B cell (primary cell): Measurements from ENCODE around the gene KRTAP12-2. TPM values are rescaled to one million over a fixed set of nuclear protein-coding genes. Genes with fewer than 3 reads are reported as not detected.

Experiments
- ATAC-seq: fragments of 200-7000 bp; cut with Tn5 transposase; one replicate; pipeline ENCODE4 v1.10.0; 2021; ENCODE audit warnings: low read depth, mild to moderate bottlenecking, moderate number of reproducible peaks, moderate library complexity
- CTCF ChIA-PET: fragments of 350-600 bp; sonication (Branson Sonifier 250); formaldehyde crosslinking; loops from one replicate; lab custom pipeline; 2021; ENCODE audit warnings: antibody characterized with exemption, inconsistent platforms; lab: Charles Lee
- POLR2A ChIA-PET: fragments of 350-600 bp; sonication (Branson Sonifier 250); formaldehyde crosslinking; loops from one replicate; lab custom pipeline; 2021; ENCODE audit warnings: antibody characterized with exemption; lab: Charles Lee
- DNase-seq: peaks from one replicate; pipeline ENCODE4 v3.0.0; 2013
- H2AFZ ChIP-seq: 2 replicates; pipeline ENCODE4 v1.6.1; 2012; ENCODE audit warnings: mild to moderate bottlenecking, low read depth, low read length; ENCODE audit not compliant: insufficient read depth, poor library complexity, severe bottlenecking
- H3K27ac ChIP-seq, 2 donors: 1 replicate in 1 of 2; 2 replicates in 1 of 2; pipeline ENCODE4 v1.5.1; 2012 to 2013; ENCODE audit warnings: low read length in 2 of 2, mild to moderate bottlenecking in 2 of 2, moderate library complexity in 1 of 2
- H3K27me3 ChIP-seq, 4 experiments: fragments of 200-600 bp in 1 of 4; sonication (generic) in 1 of 4; replicated peaks in 1 of 4; 1 replicate in 2 of 4; 2 replicates in 2 of 4; pipeline versions ENCODE4 v1.6.1 to v1.7.0; 2013 to 2016; ENCODE audit warnings: low read length in 3 of 4, mild to moderate bottlenecking in 2 of 4, mixed read lengths in 1 of 4, moderate library complexity in 1 of 4; ENCODE audit not compliant: insufficient read depth in 4 of 4, control insufficient read depth in 3 of 4; ENCODE audit errors: control extremely low read depth in 1 of 4
- H3K36me3 ChIP-seq, 2 experiments: replicated peaks in 1 of 2; 1 replicate in 1 of 2; 2 replicates in 1 of 2; pipeline versions ENCODE4 v1.6.1 to v1.7.1; 2013; ENCODE audit warnings: low read length in 1 of 2; ENCODE audit not compliant: insufficient read depth in 2 of 2, control insufficient read depth in 1 of 2; ENCODE audit errors: control extremely low read depth in 1 of 2, extremely low read depth in 1 of 2
- H3K4me1 ChIP-seq, 2 donors: fragments of 200-600 bp in 1 of 2; sonication (generic) in 1 of 2; 1 replicate in 1 of 2; 2 replicates in 1 of 2; pipeline versions ENCODE4 v1.5.1 to v1.6.1; 2013 to 2017; ENCODE audit warnings: low read length in 2 of 2; ENCODE audit not compliant: control insufficient read depth in 2 of 2, insufficient read depth in 2 of 2
- H3K4me2 ChIP-seq: replicated peaks from 2 replicates; pipeline ENCODE3; 2012; ENCODE audit warnings: mild to moderate bottlenecking, low read depth, low read length; ENCODE audit not compliant: poor library complexity, severe bottlenecking
- H3K4me3 ChIP-seq, 5 experiments: fragments of 200-600 bp in 1 of 5; sonication (generic) in 1 of 5; 1 replicate in 3 of 5; 2 replicates in 2 of 5; pipeline versions ENCODE4 v1.5.1 to v1.7.0; 2011 to 2016; ENCODE audit warnings: low read length in 4 of 5, mild to moderate bottlenecking in 4 of 5, low read depth in 2 of 5, control low read depth in 1 of 5, moderate library complexity in 1 of 5; ENCODE audit not compliant: insufficient read depth in 1 of 5; ENCODE audit errors: control extremely low read depth in 1 of 5, extremely low read depth in 1 of 5
- H3K79me2 ChIP-seq: fragments of 200-600 bp; sonication (generic); one replicate; pipeline ENCODE4 v1.6.0; 2016; ENCODE audit warnings: low read length; ENCODE audit not compliant: control insufficient read depth, insufficient read depth
- H3K9ac ChIP-seq: fragments of 200-600 bp; sonication (generic); 2 replicates; pipeline ENCODE4 v1.6.1; 2017; ENCODE audit warnings: mild to moderate bottlenecking, low read length, moderate library complexity
- H3K9me3 ChIP-seq, 3 donors: one replicate each; pipeline versions ENCODE4 v1.6.1 to v1.7.1; 2013; ENCODE audit warnings: low read length in 2 of 3; ENCODE audit not compliant: control insufficient read depth in 2 of 3, insufficient read depth in 1 of 3; ENCODE audit errors: control extremely low read depth in 1 of 3
- H4K20me1 ChIP-seq: 2 replicates; pipeline ENCODE4 v1.6.0; 2012; ENCODE audit warnings: mild to moderate bottlenecking, low read length; ENCODE audit not compliant: insufficient read depth, control insufficient read depth, poor library complexity, severe bottlenecking
- H3K27ac Mint-ChIP-seq: one replicate; pipeline ENCODE4 v1.8.0; 2021; ENCODE audit warnings: mixed read lengths
- H3K27me3 Mint-ChIP-seq: one replicate; pipeline ENCODE4 v1.8.0; 2021; ENCODE audit warnings: mixed read lengths
- H3K4me1 Mint-ChIP-seq: one replicate; pipeline ENCODE4 v1.8.0; 2021; ENCODE audit warnings: mixed read lengths
- H3K4me3 Mint-ChIP-seq: one replicate; pipeline ENCODE4 v1.8.0; 2021; ENCODE audit warnings: mixed read lengths
- H3K9me3 Mint-ChIP-seq: one replicate; pipeline ENCODE4 v1.8.0; 2022; ENCODE audit warnings: mixed read lengths; ENCODE audit not compliant: insufficient read depth
- CTCF ChIP-seq: fragments of 200-600 bp; IDR thresholded peaks from one replicate; pipeline ENCODE4 v1.8.0; 2022; ENCODE audit warnings: antibody characterized with exemption, mild to moderate bottlenecking
- EZH2 ChIP-seq: IDR thresholded peaks from 2 replicates; pipeline ENCODE4 v1.6.1; 2012; ENCODE audit warnings: borderline replicate concordance, low read depth, mild to moderate bottlenecking, moderate library complexity, low read length; ENCODE audit not compliant: insufficient read depth, poor library complexity, severe bottlenecking
- WGBS: methylation state at CpG from one replicate; pipeline ENCODE4 v1.1.5; 2013; ENCODE audit warnings: missing lambda C conversion rate; ENCODE audit not compliant: insufficient coverage; 5-methylcytosine and 5-hydroxymethylcytosine counted together
- intact Hi-C: fragments of 100-400 bp; cut with micrococcal nuclease; formaldehyde crosslinking; loops from one replicate; pipeline ENCODE4 v1.10.0; 2022
- polyA plus RNA-seq: library from polyadenylated mRNA; depleted of rRNA; stranded (reverse); fragments of >200 nt; gene quantifications from 2 replicates; pipeline ENCODE4 v1.2.3, GENCODE V29; 2012
- total RNA-seq, 2 donors: library from RNA; stranded (reverse); fragments of 120-200 nt in 1 of 2; gene quantifications; 1 replicate in 1 of 2; 2 replicates in 1 of 2; pipeline versions ENCODE4 v1.2.3 to v1.2.4, GENCODE V29; 2013 to 2022

KRTAP12-2 gene
- total and polyA plus RNA-seq, 2 donors (not counting 1 experiment from before 2014, with no cell fraction given): not detected

GRCh38 chr21:44712203-44713028 is 45.7 kb upstream of the KRTAP12-2 start:
- peaks cover 0 to 60% (median 38%) of the 10 kb centered on the region in 4 experiments for H3K27me3 ChIP-seq
- no peak overlapping the region for H3K4me3 Mint-ChIP-seq

More at GRCh38 chr21:44712203-44713028, 45.7 kb upstream of the KRTAP12-2 start:
- Histone ChIP-seq H3K9ac (no peak overlapping the region), H4K20me1 (no peaks in the 10 kb centered on the region), H3K4me2 (no peak overlapping the region), H2AFZ (no peak overlapping the region), H3K36me3 (no peaks in the 10 kb centered on the region), H3K4me3 (no peak overlapping the region), H3K9me3 (no peaks in the 10 kb centered on the region), H3K79me2 (no peaks in the 10 kb centered on the region), H3K4me1 (peaks cover 6 to 9% of the 10 kb centered on the region in 2 donors), H3K27ac (no peak overlapping the region)
- no peak for TF ChIP-seq EZH2
- no peak for TF ChIP-seq CTCF
- intact Hi-C loops: no loop called here
- POLR2A ChIA-PET: no interaction called here
- CTCF ChIA-PET: no interaction called here
- ATAC-seq (no peak), DNase-seq (no peak)
- Mint-ChIP-seq H3K4me1 (peaks cover 7% of the 10 kb centered on the region), H3K27ac (no peak overlapping the region), H3K27me3 (peaks cover 65% of the 10 kb centered on the region), H3K9me3 (peaks cover 3% of the 10 kb centered on the region)
- WGBS: 15% methylated on average over 19 of the region's 22 CpGs
